ENCODE results near the gene DLGAP4. TPM values are rescaled to one million over a fixed set of nuclear protein-coding genes. Genes with fewer than 3 reads are reported as not detected.

The DLGAP4 gene
- total RNA-seq, 1 donor from 2014 or later = 77.3 TPM

GRCh38 chr20:36449663-36450062 is 143.5 kb downstream of the DLGAP4 start:
- intact Hi-C loops (cut with DNase I) = no loop called here
- no peaks in the 10 kb centered on the region for H3K27me3 ChIP-seq
- H3K4me3 ChIP-seq = no peak overlapping the region
- H3K4me1 ChIP-seq = peaks cover 3% of the 10 kb centered on the region
- H3K36me3 ChIP-seq = no peaks in the 10 kb centered on the region
- DNase-seq (ENCODE audit: extremely low spot score in 2 of 2) = no peak
- TF ChIP-seq POLR2A (IDR thresholded peaks at IDR 0.05) = no peak
- TF ChIP-seq POLR2AphosphoS5 (IDR thresholded peaks at IDR 0.05; ENCODE audit: insufficient read depth in 1 of 2, low read depth in 1 of 2) = no peak
- no peak for TF ChIP-seq CTCF (IDR thresholded peaks at IDR 0.05)
- H3K9me3 ChIP-seq = no peaks in the 10 kb centered on the region
- H3K27ac ChIP-seq = no peak overlapping the region

DNA sequence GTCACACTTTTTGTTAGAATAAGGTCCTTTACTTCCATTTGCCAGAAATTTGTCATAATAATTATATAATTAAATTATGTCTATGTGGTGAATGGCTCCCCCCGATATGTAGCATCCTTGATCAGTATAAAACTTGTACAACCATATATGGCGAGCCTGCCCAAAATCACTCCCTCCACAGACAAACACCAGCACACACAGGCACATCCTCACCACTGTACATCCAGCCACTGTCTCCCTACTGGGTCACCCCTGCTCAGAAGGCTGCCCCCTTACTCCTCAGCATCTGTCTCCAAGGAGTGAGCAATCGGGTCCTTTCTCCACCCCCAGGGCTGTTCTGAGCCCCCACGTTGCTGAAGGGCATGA is 148.2 kb downstream of the DLGAP4 start:
- Histone ChIP-seq H3K27me3 (no peaks in the 10 kb centered on the region), H3K9me3 (no peaks in the 10 kb centered on the region), H3K27ac (no peak overlapping the region), H3K4me3 (no peak overlapping the region), H3K36me3 (no peaks in the 10 kb centered on the region), H3K4me1 (peaks cover 6% of the 10 kb centered on the region)
- DNase-seq (ENCODE audit: extremely low spot score in 2 of 2) = no peak
- intact Hi-C loops (cut with DNase I) = no loop called here
- TF ChIP-seq CTCF (IDR thresholded peaks at IDR 0.05) (no peak), POLR2AphosphoS5 (IDR thresholded peaks at IDR 0.05; ENCODE audit: insufficient read depth in 1 of 2, low read depth in 1 of 2) (no peak), POLR2A (IDR thresholded peaks at IDR 0.05) (no peak)

DNA sequence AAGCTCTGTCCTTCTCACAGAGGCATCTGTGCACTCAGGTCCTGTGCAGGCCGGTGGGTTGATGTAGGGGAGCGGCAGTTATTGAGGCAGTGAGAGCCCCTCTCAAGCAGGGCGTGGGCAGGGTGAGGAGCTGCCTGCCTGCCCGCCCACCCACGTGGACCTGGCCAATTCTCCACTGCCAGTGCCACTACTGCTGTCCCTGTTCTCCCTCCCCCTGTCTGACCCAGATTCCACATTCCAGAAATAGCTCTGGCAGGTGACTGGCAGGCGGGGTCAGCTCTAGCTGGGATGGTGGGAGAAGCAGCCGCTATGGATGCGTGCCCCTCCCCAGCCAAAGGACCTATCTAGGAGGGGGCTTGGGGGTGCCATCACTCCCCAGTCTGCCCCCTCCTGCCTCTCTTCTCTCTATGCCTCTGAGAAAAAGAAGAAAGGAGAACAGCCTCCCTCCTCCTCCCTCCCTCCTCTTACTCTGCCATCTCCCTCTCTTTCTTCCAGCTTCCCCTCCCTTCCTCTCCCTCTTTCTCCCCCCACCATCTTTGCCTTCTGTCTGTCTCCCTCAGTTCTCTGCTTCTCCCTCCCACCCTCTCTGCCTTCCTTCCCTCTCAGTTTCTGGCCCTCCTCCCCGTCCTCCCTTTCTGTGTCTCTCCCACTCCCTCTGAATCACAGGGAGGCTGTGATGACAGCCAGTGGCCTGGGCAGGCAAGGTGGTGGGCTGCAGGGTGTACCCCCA is 148.7 kb downstream of the DLGAP4 start:
- Histone ChIP-seq H3K36me3 (no peaks in the 10 kb centered on the region), H3K4me1 (peaks cover 6% of the 10 kb centered on the region), H3K9me3 (no peaks in the 10 kb centered on the region), H3K4me3 (no peak overlapping the region), H3K27ac (no peak overlapping the region), H3K27me3 (no peaks in the 10 kb centered on the region)
- no peak for DNase-seq (ENCODE audit: extremely low spot score in 2 of 2)
- intact Hi-C loops (cut with DNase I) = no loop called here
- TF ChIP-seq POLR2AphosphoS5 (IDR thresholded peaks at IDR 0.05; ENCODE audit: insufficient read depth in 1 of 2, low read depth in 1 of 2) = no peak
- no peak for TF ChIP-seq POLR2A (IDR thresholded peaks at IDR 0.05)
- TF ChIP-seq CTCF (IDR thresholded peaks at IDR 0.05) = no peak

- TF ChIP-seq POLR2A (IDR thresholded peaks at IDR 0.05) (no peak), CTCF (IDR thresholded peaks at IDR 0.05) (no peak), POLR2AphosphoS5 (IDR thresholded peaks at IDR 0.05; ENCODE audit: insufficient read depth in 1 of 2, low read depth in 1 of 2) (no peak)
- no peak for DNase-seq (ENCODE audit: extremely low spot score in 2 of 2)
- no peaks in the 10 kb centered on the region for H3K27me3 ChIP-seq
- H3K36me3 ChIP-seq = no peaks in the 10 kb centered on the region
- H3K9me3 ChIP-seq = no peaks in the 10 kb centered on the region
- H3K4me3 ChIP-seq = no peak overlapping the region
- peaks cover 12% of the 10 kb centered on the region for H3K4me1 ChIP-seq
- no peak overlapping the region for H3K27ac ChIP-seq
- intact Hi-C loops (cut with DNase I) = no loop called here
Observed at GRCh38 chr20:36455972-36456625, 150.0 kb downstream of the DLGAP4 start.
